Neural cell (in vitro differentiated cells): Measurements from ENCODE around the gene PRXL2B. TPM values are rescaled to one million over a fixed set of nuclear protein-coding genes. Genes with fewer than 3 reads are reported as not detected.

Experiments used
- H2AFZ ChIP-seq: fragments of 200-600, 300-800 bp; sonication (generic), shearing (Covaris generic); 2 replicates; pipeline ENCODE4 v1.6.0; 2014; ENCODE audit warnings: low read depth, mild to moderate bottlenecking, antibody characterized with exemption, low read length, moderate library complexity
- H3F3A ChIP-seq: fragments of 200-600 bp; shearing (Covaris generic); 2 replicates; pipeline ENCODE4 v1.6.1; 2016; ENCODE audit warnings: mild to moderate bottlenecking, moderate library complexity, mixed read lengths, antibody characterized with exemption, low read length; ENCODE audit not compliant: insufficient read depth, poor library complexity, severe bottlenecking
- H3K27ac ChIP-seq: fragments of 200-600, 300-800 bp; sonication (generic), shearing (Covaris generic); 2 replicates; pipeline ENCODE4 v1.5.1; 2014; ENCODE audit warnings: mild to moderate bottlenecking, low read length, moderate library complexity
- H3K27me3 ChIP-seq: fragments of 300-800, 200-600 bp; sonication (generic), shearing (Covaris generic); 2 replicates; pipeline ENCODE4 v1.6.0; 2014; ENCODE audit warnings: mild to moderate bottlenecking, low read depth, low read length, moderate library complexity; ENCODE audit not compliant: insufficient read depth
- H3K36me3 ChIP-seq: fragments of 300-800, 200-600 bp; sonication (generic), shearing (Covaris generic); 2 replicates; pipeline ENCODE4 v1.5.1; 2014; ENCODE audit warnings: mild to moderate bottlenecking, antibody characterized with exemption, low read length, moderate library complexity; ENCODE audit not compliant: insufficient read depth
- H3K4me2 ChIP-seq: fragments of 300-800, 200-600 bp; sonication (generic), shearing (Covaris generic); 2 replicates; pipeline ENCODE4 v1.6.0; 2014; ENCODE audit warnings: mild to moderate bottlenecking, low read length
- H3K4me3 ChIP-seq: fragments of 300-800, 200-600 bp; sonication (generic), shearing (Covaris generic); 2 replicates; pipeline ENCODE4 v1.5.1; 2014; ENCODE audit warnings: mild to moderate bottlenecking, low read length, moderate library complexity
- H3K79me2 ChIP-seq: fragments of 200-600 bp; shearing (Covaris generic); replicated peaks from 2 replicates; pipeline ENCODE4 v1.6.0; 2014; ENCODE audit warnings: mild to moderate bottlenecking, low read length, moderate library complexity; ENCODE audit not compliant: insufficient read depth
- H3K9ac ChIP-seq: fragments of 300-800, 200-600 bp; sonication (generic), shearing (Covaris generic); 2 replicates; pipeline ENCODE4 v1.6.1; 2016; ENCODE audit warnings: mild to moderate bottlenecking, low read length, mixed read lengths
- H3K9me2 ChIP-seq: fragments of 200-600 bp; shearing (Covaris generic); 2 replicates; pipeline ENCODE4 v1.6.1; 2016; ENCODE audit warnings: mild to moderate bottlenecking, low read length, mixed read lengths; ENCODE audit not compliant: insufficient read depth
- H3K9me3 ChIP-seq: fragments of 200-600, 300-800 bp; sonication (generic), shearing (Covaris generic); 2 replicates; pipeline ENCODE4 v1.6.1; 2016; ENCODE audit warnings: mild to moderate bottlenecking, mixed run types, low read length, moderate library complexity, mixed read lengths
- H4K20me1 ChIP-seq: fragments of 200-600 bp; shearing (Covaris generic); 2 replicates; pipeline ENCODE4 v1.6.1; 2016; ENCODE audit warnings: mild to moderate bottlenecking, mixed run types; ENCODE audit not compliant: insufficient read depth
- CTCF ChIP-seq: fragments of 450-650 bp; IDR thresholded peaks from 2 replicates; pipeline ENCODE4 v1.5.1; 2014; ENCODE audit warnings: antibody characterized with exemption, mild to moderate bottlenecking, moderate library complexity; ENCODE audit not compliant: poor library complexity, severe bottlenecking
- EP300 ChIP-seq: fragments of 450-650 bp; conservative IDR thresholded peaks from 2 replicates; pipeline ENCODE4 v1.6.1; 2014; ENCODE audit warnings: antibody characterized with exemption, mild to moderate bottlenecking, moderate library complexity; ENCODE audit not compliant: poor library complexity, severe bottlenecking
- EZH2 ChIP-seq: fragments of 200-600, 300-800 bp; shearing (Covaris generic), sonication (generic); IDR thresholded peaks from 2 replicates; pipeline ENCODE4 v1.6.1; 2014; ENCODE audit warnings: antibody characterized with exemption, low read length, borderline replicate concordance, mild to moderate bottlenecking; ENCODE audit not compliant: insufficient read depth, poor library complexity, severe bottlenecking
- MXI1 ChIP-seq: fragments of 450-650 bp; conservative IDR thresholded peaks from 2 replicates; pipeline ENCODE4 v1.6.1; 2014; ENCODE audit warnings: antibody characterized with exemption, mild to moderate bottlenecking; ENCODE audit not compliant: poor library complexity, severe bottlenecking
- POLR2AphosphoS5 ChIP-seq: IDR thresholded peaks from 2 replicates; pipeline ENCODE4 v1.6.1; 2012
- RAD21 ChIP-seq: fragments of 450-650 bp; conservative IDR thresholded peaks from 2 replicates; pipeline ENCODE4 v1.6.1; 2014; ENCODE audit warnings: antibody characterized with exemption, mild to moderate bottlenecking, moderate library complexity
- REST ChIP-seq: IDR thresholded peaks from 2 replicates; pipeline ENCODE4 v1.6.1; 2012; ENCODE audit warnings: borderline replicate concordance
- SMC3 ChIP-seq: fragments of 450-650 bp; conservative IDR thresholded peaks from 2 replicates; pipeline ENCODE4 v1.6.1; 2014; ENCODE audit warnings: antibody characterized with exemption, mild to moderate bottlenecking, moderate library complexity; ENCODE audit not compliant: poor library complexity
- TAF1 ChIP-seq: IDR thresholded peaks from 2 replicates; pipeline ENCODE4 v1.6.1; 2012; ENCODE audit warnings: low read depth
- polyA plus RNA-seq: library from polyadenylated mRNA; depleted of rRNA; stranded (reverse); fragments of >200 nt; gene quantifications from 2 replicates; pipeline ENCODE4 v1.2.3, GENCODE V29; 2014

The PRXL2B gene
- polyA plus RNA-seq, 1 donor from 2014 or later: 29.0 TPM

- H3K36me3 ChIP-seq: no peaks in the 10 kb centered on the region
- no peak overlapping the region for H3K4me3 ChIP-seq
- no peaks in the 10 kb centered on the region for H4K20me1 ChIP-seq
- H3K79me2 ChIP-seq: no peaks in the 10 kb centered on the region
- H3K9me3 ChIP-seq: no peaks in the 10 kb centered on the region
- no peaks in the 10 kb centered on the region for H3K9me2 ChIP-seq
- H3K4me2 ChIP-seq: no peak overlapping the region
- TF ChIP-seq REST (no peak), POLR2AphosphoS5 (no peak), TAF1 (no peak), SMC3 (no peak), EP300 (no peak), CTCF (no peak), EZH2 (no peak), MXI1 (no peak), RAD21 (no peak)
- H3K27me3 ChIP-seq: no peaks in the 10 kb centered on the region
- H3K27ac ChIP-seq: no peak overlapping the region
- no peak overlapping the region for H2AFZ ChIP-seq
- no peaks in the 10 kb centered on the region for H3F3A ChIP-seq
- no peak overlapping the region for H3K9ac ChIP-seq
Measured at GRCh38 chr1:2603521-2604155, 17.1 kb downstream of the PRXL2B start.

- Histone ChIP-seq H3F3A (no peaks in the 10 kb centered on the region), H4K20me1 (no peaks in the 10 kb centered on the region), H2AFZ (no peak overlapping the region), H3K9ac (no peak overlapping the region), H3K9me3 (no peaks in the 10 kb centered on the region), H3K4me3 (no peak overlapping the region), H3K9me2 (no peaks in the 10 kb centered on the region), H3K79me2 (no peaks in the 10 kb centered on the region), H3K27ac (no peak overlapping the region), H3K27me3 (no peaks in the 10 kb centered on the region), H3K4me2 (no peak overlapping the region), H3K36me3 (no peaks in the 10 kb centered on the region)
- no peak for TF ChIP-seq CTCF
Measured at GRCh38 chr1:2604156-2604843, 17.7 kb downstream of the PRXL2B start.
